NCI-H2227 (cell line): Measurements from ENCODE around the gene COL17A1.
A peak's percentile ranks its signal among the peaks of the same experiment; 100 is the strongest.

ENCODE experiments used
- DNase-seq: peaks from one replicate; lab custom pipeline; 2025; ENCODE audit not compliant: unreplicated experiment; lab: John Stamatoyannopoulos, UW

COL17A1 gene

GRCh38 chr10:104054430-104054829 is 31.2 kb downstream of the COL17A1 start:
- DNase-seq: no peak

GRCh38 chr10:104053201-104053600 is 32.5 kb downstream of the COL17A1 start:
- no peak for DNase-seq

- DNase-seq: no peak
These were observed 33.2 kb downstream of the COL17A1 start for GRCh38 chr10:104052431-104052830.

- no peak for DNase-seq
These were observed 36.0 kb downstream of the COL17A1 start for GRCh38 chr10:104049504-104050250.

- no peak for DNase-seq
These were observed 39.0 kb downstream of the COL17A1 start for GRCh38 chr10:104046651-104047050.

- DNase-seq: peak; percentile 49
These were observed 40.3 kb downstream of the COL17A1 start for GRCh38 chr10:104045151-104046089.

- no peak for DNase-seq
These were observed 41.8 kb downstream of the COL17A1 start for GRCh38 chr10:104043854-104044253.

GRCh38 chr10:104043185-104043830 is 42.4 kb downstream of the COL17A1 start:
- no peak for DNase-seq

GRCh38 chr10:104041891-104042535 is 43.7 kb downstream of the COL17A1 start:
- no peak for DNase-seq

- DNase-seq: no peak
These were observed 44.6 kb downstream of the COL17A1 start for GRCh38 chr10:104040862-104041789.

- no peak for DNase-seq
These were observed 45.3 kb downstream of the COL17A1 start for GRCh38 chr10:104040382-104040781.

GRCh38 chr10:104038958-104039752 is 46.5 kb downstream of the COL17A1 start:
- DNase-seq: no peak

GRCh38 chr10:104038537-104038936 is 47.1 kb downstream of the COL17A1 start:
- DNase-seq: no peak

GRCh38 chr10:104037261-104037951 is 48.3 kb downstream of the COL17A1 start:
- peak; percentile 28 for DNase-seq

- DNase-seq: peak; percentile 28
These were observed 49.0 kb downstream of the COL17A1 start for GRCh38 chr10:104036518-104037260.

GRCh38 chr10:104036069-104036384 is 49.7 kb downstream of the COL17A1 start:
- DNase-seq: no peak

GRCh38 chr10:104035194-104036068 is 50.2 kb downstream of the COL17A1 start:
- DNase-seq: no peak
